ENCODE results near the gene CENPC. TPM values are rescaled to one million over a fixed set of nuclear protein-coding genes. Genes with fewer than 3 reads are reported as not detected.
A peak's percentile ranks its signal among the peaks of the same experiment; 100 is the strongest.
"Not testable (repeated sequence)": the region's sequence is repeated elsewhere in the genome, so short reads cannot be mapped to it uniquely, and the experiment has no call there.

The CENPC gene
- total and polyA plus RNA-seq, 2 donors (not counting 1 experiment from before 2014, with no cell fraction given) = 11.7 to 67.0 TPM

- no peaks in the 10 kb centered on the region for H3K9me3 Mint-ChIP-seq (ENCODE audit: insufficient read depth)
- no CpG with 5 or more reads among the region's 3 CpGs for WGBS (ENCODE audit: insufficient coverage)
- H3K36me3 ChIP-seq (replicated peaks in 1 of 2; ENCODE audit: control extremely low read depth in 1 of 2, control insufficient read depth in 1 of 2, extremely low read depth in 1 of 2, insufficient read depth in 2 of 2, low read length in 1 of 2) = no peaks in the 10 kb centered on the region
- no peak overlapping the region for H3K27ac Mint-ChIP-seq
- H3K9me3 ChIP-seq (ENCODE audit: control extremely low read depth in 1 of 3, control insufficient read depth in 2 of 3, insufficient read depth in 1 of 3, low read length in 2 of 3) = no peaks in the 10 kb centered on the region
- ChIA-PET CTCF (interaction anchor here (0.8 kb wide), 1 partner anchor 32 kb away, joined by 3 read pairs; no protein-coding TSS in a partner anchor), POLR2A (interaction anchor here (0.7 kb wide), 1 partner anchor 25 kb away, joined by 3 read pairs; no protein-coding TSS in a partner anchor)
- no peak overlapping the region for H2AFZ ChIP-seq (ENCODE audit: insufficient read depth, low read depth, low read length, poor library complexity, severe bottlenecking)
- H3K4me1 Mint-ChIP-seq = peaks cover 61% of the 10 kb centered on the region
- no peak overlapping the region for H3K4me3 ChIP-seq (ENCODE audit: control extremely low read depth in 1 of 5, extremely low read depth in 1 of 5, insufficient read depth in 1 of 5, low read depth in 2 of 5, low read length in 4 of 5)
- no peak overlapping the region for H3K9ac ChIP-seq (ENCODE audit: low read length)
- H3K4me2 ChIP-seq (replicated peaks; ENCODE audit: low read depth, low read length, poor library complexity, severe bottlenecking) = no peak overlapping the region
- peaks cover 46% of the 10 kb centered on the region for H3K79me2 ChIP-seq (ENCODE audit: control insufficient read depth, insufficient read depth, low read length)
- ATAC-seq (ENCODE audit: low read depth) (no peak), DNase-seq (no peak)
- H3K4me1 ChIP-seq (ENCODE audit: control insufficient read depth in 2 of 2, insufficient read depth in 2 of 2, low read length in 2 of 2) = peaks cover 40 to 69% of the 10 kb centered on the region in 2 donors
- H3K27ac ChIP-seq (ENCODE audit: low read length in 2 of 2) = no peak overlapping the region
- no peak for TF ChIP-seq EZH2 (IDR thresholded peaks at IDR 0.05; ENCODE audit: borderline replicate concordance, insufficient read depth, low read depth, low read length, poor library complexity, severe bottlenecking)
- no peak for TF ChIP-seq CTCF (IDR thresholded peaks at IDR 0.05)
- no peaks in the 10 kb centered on the region for H3K27me3 ChIP-seq (replicated peaks in 1 of 4; ENCODE audit: control extremely low read depth in 1 of 4, control insufficient read depth in 3 of 4, insufficient read depth in 4 of 4, low read length in 3 of 4)
- H3K4me3 Mint-ChIP-seq = no peak overlapping the region
- no peaks in the 10 kb centered on the region for H3K27me3 Mint-ChIP-seq
- H4K20me1 ChIP-seq (ENCODE audit: control insufficient read depth, insufficient read depth, low read length, poor library complexity, severe bottlenecking) = no peaks in the 10 kb centered on the region
- intact Hi-C loops (cut with micrococcal nuclease) = no loop called here
These were observed 8.8 kb upstream of the CENPC start for GRCh38 chr4:67554096-67554495.

- Histone ChIP-seq H3K4me1 (ENCODE audit: control insufficient read depth in 2 of 2, insufficient read depth in 2 of 2, low read length in 2 of 2) (peaks cover 34 to 58% of the 10 kb centered on the region in 2 donors), H3K27ac (ENCODE audit: low read length in 2 of 2) (peak overlapping the region in 1 of 2 donors; percentile 49), H3K9ac (ENCODE audit: low read length) (peak overlapping the region; percentile 7), H3K79me2 (ENCODE audit: control insufficient read depth, insufficient read depth, low read length) (peaks cover 40% of the 10 kb centered on the region), H2AFZ (ENCODE audit: insufficient read depth, low read depth, low read length, poor library complexity, severe bottlenecking) (peak overlapping the region; percentile 66), H3K4me2 (replicated peaks; ENCODE audit: low read depth, low read length, poor library complexity, severe bottlenecking) (peak overlapping the region; percentile 65)
- H4K20me1 ChIP-seq (ENCODE audit: control insufficient read depth, insufficient read depth, low read length, poor library complexity, severe bottlenecking); H3K9me3 Mint-ChIP-seq (ENCODE audit: insufficient read depth); H3K9me3 ChIP-seq (ENCODE audit: control extremely low read depth in 1 of 3, control insufficient read depth in 2 of 3, insufficient read depth in 1 of 3, low read length in 2 of 3); ATAC-seq (ENCODE audit: low read depth); H3K27me3 Mint-ChIP-seq; H3K36me3 ChIP-seq (replicated peaks in 1 of 2; ENCODE audit: control extremely low read depth in 1 of 2, control insufficient read depth in 1 of 2, extremely low read depth in 1 of 2, insufficient read depth in 2 of 2, low read length in 1 of 2); intact Hi-C loops (cut with micrococcal nuclease); H3K27me3 ChIP-seq (replicated peaks in 1 of 4; ENCODE audit: control extremely low read depth in 1 of 4, control insufficient read depth in 3 of 4, insufficient read depth in 4 of 4, low read length in 3 of 4); DNase-seq; H3K4me3 ChIP-seq (ENCODE audit: control extremely low read depth in 1 of 5, extremely low read depth in 1 of 5, insufficient read depth in 1 of 5, low read depth in 2 of 5, low read length in 4 of 5): not testable (repeated sequence)
- Mint-ChIP-seq H3K4me3 (peak overlapping the region; percentile 29), H3K4me1 (peaks cover 49% of the 10 kb centered on the region), H3K27ac (peak overlapping the region; percentile 72)
- no CpG with 5 or more reads among the region's 4 CpGs for WGBS (ENCODE audit: insufficient coverage)
- ChIA-PET POLR2A (interaction anchor here (1.1 kb wide), 1 partner anchor 24 kb away, joined by 3 read pairs; no protein-coding TSS in a partner anchor), CTCF (interaction anchor here (0.6 to 1.5 kb wide), 9 partner anchors 9 to 148 kb away, joined by 3 to 8 read pairs (median 4); no protein-coding TSS in a partner anchor)
These were observed 7.0 kb upstream of the CENPC start for GRCh38 chr4:67552146-67552792.

Data from B cell (primary cell).